SHP77 treated with DMSO at 0.1 percent for 48 hours (cell line): Measurements from ENCODE around the gene MEX3D.

Source experiments
- DNase-seq: peaks from one replicate; lab custom pipeline; 2025; lab: John Stamatoyannopoulos, UW

MEX3D gene

GRCh38 chr19:1593501-1593772 is 25.3 kb upstream of the MEX3D start:
- DNase-seq, result no peak

DNA sequence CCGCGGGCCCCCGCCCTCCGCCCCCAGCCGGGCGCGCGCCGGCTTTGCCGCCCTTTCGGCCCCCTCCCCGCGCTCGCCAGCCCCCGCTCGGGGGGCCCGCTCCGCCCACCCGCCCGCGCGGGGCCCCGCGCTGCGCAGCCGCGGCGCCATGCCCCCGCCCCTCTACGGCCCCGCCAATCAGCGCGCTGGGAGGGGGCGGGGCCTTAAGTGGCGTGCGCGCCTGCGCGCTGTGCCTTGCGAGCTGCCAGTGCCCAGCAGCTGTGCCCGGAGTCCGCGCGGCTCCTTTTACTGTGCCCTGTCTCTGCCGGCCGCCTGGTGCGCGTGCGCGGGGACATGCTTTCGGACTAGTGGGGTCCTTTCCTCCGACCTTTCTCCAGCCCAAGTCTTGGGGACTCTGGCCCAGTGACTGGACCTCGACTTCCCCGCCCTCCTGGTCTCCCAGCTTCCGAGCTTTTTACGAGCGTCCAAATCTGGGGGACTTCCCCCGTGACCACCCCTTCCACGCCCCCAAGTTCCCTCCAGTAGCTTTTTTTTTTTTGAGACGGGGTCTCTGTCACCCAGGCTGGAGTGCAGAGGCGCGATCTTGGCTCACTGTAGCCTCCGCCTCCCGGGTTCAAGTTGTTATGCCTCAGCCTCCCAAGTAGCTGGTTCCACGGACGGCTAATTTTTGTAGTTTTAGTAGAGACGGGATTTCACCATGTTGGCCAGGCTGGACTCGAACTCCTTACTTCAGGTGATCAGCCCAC is 24.8 kb upstream of the MEX3D start, which contains the start of gene MBD3:
MBD3 (minus strand) TSS at position 111 of the 746 bp plus-strand sequence. CDS start 234 bp downstream, outside the sequence.
- DNase-seq, result peak; percentile 79

GRCh38 chr19:1592024-1592754 is 24.1 kb upstream of the MEX3D start:
- peak; percentile 34 for DNase-seq

DNA sequence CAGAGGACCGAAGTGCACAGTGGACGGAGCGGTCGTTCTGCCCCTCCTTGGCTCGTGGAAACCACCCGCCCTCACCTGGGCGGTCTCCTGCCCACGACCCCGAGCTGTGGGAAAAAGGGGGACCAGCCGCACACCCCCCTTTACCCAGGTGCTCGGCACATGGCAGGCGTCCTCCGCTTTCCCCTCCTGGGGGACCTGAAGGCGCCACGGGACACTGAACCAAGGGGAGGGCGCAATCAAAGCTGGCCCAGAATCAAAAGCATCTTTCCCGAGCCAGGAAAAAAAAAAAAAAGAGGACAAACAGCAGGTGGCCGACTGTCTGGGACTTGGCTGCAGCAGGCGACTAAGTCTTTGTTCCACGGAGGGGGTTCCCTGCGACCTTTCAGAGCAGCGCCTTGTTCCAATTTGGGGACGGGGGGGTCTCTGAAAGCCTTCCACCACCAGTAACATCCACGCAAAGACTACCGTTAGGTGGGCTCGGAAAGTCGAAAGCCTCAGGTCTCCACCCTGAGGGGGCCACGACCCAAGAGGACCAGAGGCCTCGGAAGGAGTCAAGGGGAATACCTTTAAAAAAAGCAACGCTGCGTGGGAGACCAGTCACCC is 23.4 kb upstream of the MEX3D start:
- DNase-seq, result no peak

DNA sequence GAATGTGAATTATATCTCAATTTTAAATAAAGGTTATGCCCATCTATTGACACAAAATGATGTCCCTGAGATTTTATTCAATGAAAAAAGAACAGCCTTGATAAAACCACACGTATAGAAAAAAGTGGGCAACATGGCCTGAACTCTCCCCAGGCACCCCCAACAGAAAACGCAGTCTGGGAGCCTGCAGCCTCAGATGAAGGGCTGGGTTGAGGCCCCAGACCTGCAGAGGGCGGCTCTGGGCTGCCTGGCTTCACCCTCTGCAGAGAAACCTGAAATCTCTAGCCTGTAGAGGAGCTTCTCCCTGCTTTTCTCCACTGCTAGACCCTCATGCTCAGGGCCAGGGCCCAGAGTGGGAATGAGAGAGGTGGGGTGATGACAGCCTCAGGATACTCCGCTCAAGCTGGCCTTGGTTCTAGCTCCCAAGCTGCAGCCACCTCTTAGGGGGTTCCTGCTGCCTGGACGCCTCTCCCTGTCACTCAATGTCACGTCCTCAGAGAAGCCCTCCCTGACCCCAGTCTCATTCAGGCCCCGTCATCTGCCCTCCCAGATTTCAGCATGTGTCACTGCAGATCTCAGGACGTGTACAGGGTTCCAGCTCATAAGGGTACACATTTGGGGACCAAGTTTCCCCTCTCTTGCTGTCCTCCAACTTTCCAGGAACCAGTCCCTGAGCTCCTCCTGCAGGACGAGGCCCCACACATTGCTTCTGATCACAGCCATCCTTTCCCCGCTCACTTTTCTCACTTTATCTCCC is 22.7 kb upstream of the MEX3D start:
- no peak for DNase-seq

DNA sequence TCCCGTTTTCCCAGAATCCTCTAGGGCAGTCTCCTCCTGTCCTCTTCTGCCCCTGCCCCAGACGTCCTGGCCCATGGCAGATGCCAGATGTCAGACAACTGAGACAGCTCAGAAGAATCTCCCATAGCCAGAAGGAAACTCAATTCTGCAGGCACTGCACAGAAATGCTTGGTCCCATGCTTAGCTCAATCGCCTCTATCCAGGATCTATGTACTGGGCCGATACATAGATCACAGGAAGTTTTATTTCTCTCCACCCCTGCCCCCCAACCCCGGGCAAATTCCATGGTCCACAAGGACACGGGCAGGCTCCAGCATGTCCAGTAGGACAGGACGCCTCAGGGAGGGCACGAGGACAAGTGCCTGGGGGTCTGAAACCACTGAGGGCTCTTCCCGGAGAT is 19.7 kb upstream of the MEX3D start:
- DNase-seq, result no peak

GRCh38 chr19:1585243-1585580 is 17.1 kb upstream of the MEX3D start:
- DNase-seq, result no peak

- DNase-seq, result no peak
These were observed 16.5 kb upstream of the MEX3D start for GRCh38 chr19:1584500-1585242.

DNA sequence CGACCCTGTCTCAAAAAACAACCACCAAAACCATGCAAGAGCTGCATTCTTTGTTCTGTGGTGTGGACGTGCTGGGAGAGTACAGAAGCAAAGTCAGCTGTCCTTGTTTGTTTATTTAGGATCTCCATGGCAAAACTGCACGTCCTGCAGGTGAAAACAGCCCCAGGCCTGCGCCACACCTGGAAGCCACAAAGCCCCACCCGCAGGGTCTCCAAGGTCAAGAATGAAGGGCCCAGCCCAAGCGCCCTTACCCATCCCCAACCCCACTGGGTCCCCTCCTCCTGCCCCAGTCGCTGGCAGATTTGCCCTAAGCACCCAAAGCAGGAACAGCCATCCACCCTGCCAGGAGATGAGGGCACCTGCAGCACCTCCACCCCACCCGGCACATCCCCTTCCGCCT is 14.1 kb upstream of the MEX3D start:
- DNase-seq, result no peak

- no peak for DNase-seq
These were observed 12.8 kb upstream of the MEX3D start for GRCh38 chr19:1580957-1581356.

DNA sequence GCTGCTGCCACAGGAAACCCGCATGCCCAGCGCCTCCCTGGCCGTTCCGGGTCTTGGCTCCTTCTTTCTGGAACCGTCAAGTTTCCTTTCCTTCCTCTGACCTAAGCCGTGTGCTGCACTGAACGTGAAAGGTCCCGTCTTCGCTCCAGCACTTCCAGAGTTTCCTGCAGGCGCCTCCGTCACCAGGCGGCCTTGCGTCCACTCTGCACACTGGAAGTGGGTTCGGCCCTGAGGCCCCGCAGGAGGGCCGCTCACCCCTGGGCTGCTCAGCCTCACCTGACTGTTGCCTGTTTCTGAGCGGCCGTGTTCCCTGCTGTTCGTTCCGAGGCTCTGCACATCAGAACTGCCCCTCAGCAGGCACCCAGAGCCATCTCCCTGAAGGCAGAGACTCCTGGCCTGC is 12.3 kb upstream of the MEX3D start:
- no peak for DNase-seq

- no peak for DNase-seq
These were observed 11.1 kb upstream of the MEX3D start for GRCh38 chr19:1579222-1579621.

- DNase-seq, result no peak
These were observed 9.9 kb upstream of the MEX3D start for GRCh38 chr19:1577929-1578618.

DNA sequence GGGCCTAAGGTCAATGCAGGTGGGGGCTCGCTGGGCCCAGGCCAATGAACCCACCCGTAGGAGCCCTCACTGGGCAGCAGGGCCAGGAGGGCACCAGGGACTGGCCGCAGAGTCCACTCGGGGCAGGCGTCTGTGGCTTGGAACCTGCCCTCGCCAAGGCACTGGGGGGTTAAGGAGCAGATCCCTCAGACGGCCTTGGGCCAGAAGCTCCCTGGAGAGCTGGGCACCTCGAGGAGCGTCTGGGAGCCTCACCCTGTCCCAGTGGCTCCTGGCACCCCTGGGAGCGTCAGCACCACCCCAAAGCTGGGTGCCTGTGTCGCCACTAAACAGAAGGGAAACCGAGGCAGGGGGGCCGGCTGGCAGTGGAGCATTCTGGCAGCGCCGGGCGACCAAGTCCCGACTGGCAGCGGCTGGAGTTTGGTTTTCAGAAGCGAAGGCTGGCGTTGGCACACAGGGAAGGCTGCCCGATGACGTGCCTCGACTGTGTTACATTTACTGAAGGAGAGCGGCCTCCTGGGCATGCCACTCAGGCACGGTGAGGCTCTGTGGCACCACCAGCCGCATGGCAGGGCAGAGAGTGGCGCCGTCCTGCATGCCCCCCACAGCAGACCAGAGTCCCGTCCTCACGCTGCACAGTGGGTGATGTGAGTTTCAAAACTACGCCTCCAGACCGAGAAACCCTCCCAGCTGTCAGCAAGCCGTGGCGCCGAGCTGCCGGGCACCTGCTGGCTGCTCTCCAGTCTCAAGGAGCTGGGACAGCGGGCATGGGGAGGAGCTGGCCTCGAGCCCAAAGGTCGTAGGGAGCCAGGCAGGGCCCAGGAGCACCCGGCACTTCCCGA is 9.2 kb upstream of the MEX3D start:
- no peak for DNase-seq

GRCh38 chr19:1576242-1577089 is 8.3 kb upstream of the MEX3D start:
- no peak for DNase-seq

DNA sequence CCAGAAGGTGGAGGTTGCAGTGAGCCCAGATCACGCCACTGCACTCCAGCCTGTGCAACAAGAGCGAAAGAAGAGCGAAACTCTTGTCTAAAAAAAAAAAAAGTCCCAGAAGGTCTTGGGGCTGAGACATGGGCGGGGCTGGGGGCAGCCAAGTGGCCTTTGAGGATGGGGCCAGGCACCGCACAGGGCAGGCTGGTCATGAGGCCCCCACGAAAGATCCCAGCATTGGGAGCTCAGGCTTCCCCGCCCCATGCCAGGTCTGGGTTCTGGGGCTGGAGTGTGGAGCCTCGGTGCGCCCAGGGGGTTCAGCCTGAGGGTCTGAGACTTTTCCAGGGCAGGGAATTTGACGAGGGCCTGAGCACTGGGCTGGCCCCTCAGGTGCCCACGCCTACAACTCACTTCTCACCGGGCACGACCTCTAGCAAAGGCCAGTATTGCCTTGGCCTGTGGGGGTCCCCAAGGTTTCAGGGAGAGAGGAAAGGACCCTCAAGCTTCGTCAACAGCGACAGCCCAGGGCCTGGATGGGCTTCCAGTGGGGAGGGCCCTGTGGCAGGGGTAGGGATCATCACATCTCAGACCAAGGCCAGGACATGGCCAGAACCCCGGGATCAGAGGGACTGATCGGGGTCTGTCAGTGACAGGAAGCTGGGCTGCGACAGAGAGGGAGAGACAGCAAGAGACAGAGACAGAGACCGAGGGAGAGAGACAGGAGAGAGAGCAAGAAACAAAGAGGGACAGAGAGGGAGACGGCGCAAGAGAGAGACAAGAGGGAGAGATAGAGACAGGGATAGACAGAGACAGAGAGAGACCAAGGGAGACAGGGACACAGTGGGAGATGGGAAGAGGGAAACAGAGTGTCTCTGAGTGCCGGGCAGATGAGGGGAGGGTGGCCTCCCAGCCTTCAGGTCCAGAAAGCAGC is 7.5 kb upstream of the MEX3D start:
- no peak for DNase-seq

- DNase-seq, result no peak
These were observed 6.4 kb upstream of the MEX3D start for GRCh38 chr19:1574354-1575136.

- no peak for DNase-seq
These were observed 4.7 kb upstream of the MEX3D start for GRCh38 chr19:1572795-1573194.
